ENCODE measurements around the gene EGFL6.

Gene EGFL6

GRCh38 chrX:13569479-13570260, at the start of gene EGFL6:
Gene EGFL6 (plus strand): TSS chrX:13569601. CDS start chrX:13569862, 261 bp downstream.
- FAIRE-seq: no peak

- FAIRE-seq: no peak
Measured at GRCh38 chrX:13520351-13520750, 49.0 kb upstream of the EGFL6 start.

GRCh38 chrX:13520936-13521335, 48.5 kb upstream of the EGFL6 start:
- no peak for FAIRE-seq

GRCh38 chrX:13522811-13523210, 46.6 kb upstream of the EGFL6 start:
- no peak for FAIRE-seq

GRCh38 chrX:13533726-13534125, 35.7 kb upstream of the EGFL6 start:
- no peak for FAIRE-seq

GRCh38 chrX:13535376-13536165, 33.8 kb upstream of the EGFL6 start:
- no peak for FAIRE-seq

- FAIRE-seq: no peak
Measured at GRCh38 chrX:13536551-13536950, 32.9 kb upstream of the EGFL6 start.

GRCh38 chrX:13538414-13538813, 31.0 kb upstream of the EGFL6 start:
- FAIRE-seq: no peak

GRCh38 chrX:13540602-13541001, 28.8 kb upstream of the EGFL6 start:
- FAIRE-seq: no peak

GRCh38 chrX:13545726-13546125, 23.7 kb upstream of the EGFL6 start:
- no peak for FAIRE-seq

GRCh38 chrX:13547671-13548070, 21.7 kb upstream of the EGFL6 start:
- no peak for FAIRE-seq

GRCh38 chrX:13550346-13550745, 19.1 kb upstream of the EGFL6 start:
- no peak for FAIRE-seq

GRCh38 chrX:13551610-13552009, 17.8 kb upstream of the EGFL6 start:
- no peak for FAIRE-seq

- no peak for FAIRE-seq
Measured at GRCh38 chrX:13552892-13553291, 16.5 kb upstream of the EGFL6 start.

GRCh38 chrX:13565511-13565910, 3.9 kb upstream of the EGFL6 start:
- no peak for FAIRE-seq

GRCh38 chrX:13570261-13570605, 832 bp downstream of the EGFL6 start:
- FAIRE-seq: no peak

GRCh38 chrX:13571136-13571535, 1.7 kb downstream of the EGFL6 start:
- FAIRE-seq: no peak

GRCh38 chrX:13574600-13574999, 5.2 kb downstream of the EGFL6 start:
- no peak for FAIRE-seq

- no peak for FAIRE-seq
Measured at GRCh38 chrX:13579661-13580060, 10.3 kb downstream of the EGFL6 start.

GRCh38 chrX:13581554-13581953, 12.2 kb downstream of the EGFL6 start:
- FAIRE-seq: no peak

GRCh38 chrX:13587786-13588477, 18.5 kb downstream of the EGFL6 start:
- no peak for FAIRE-seq

- no peak for FAIRE-seq
Measured at GRCh38 chrX:13590207-13590606, 20.8 kb downstream of the EGFL6 start.

- FAIRE-seq: no peak
Measured at GRCh38 chrX:13590914-13591313, 21.5 kb downstream of the EGFL6 start.

- FAIRE-seq: no peak
Measured at GRCh38 chrX:13597874-13598273, 28.5 kb downstream of the EGFL6 start.

All from G401.6 (cell line).